Testis (tissue), 3 donors: Measurements from ENCODE around the gene ZNF516. TPM values are rescaled to one million over a fixed set of nuclear protein-coding genes. Genes with fewer than 3 reads are reported as not detected.

Experiments
- DNase-seq: peaks from one replicate; pipeline ENCODE4 v3.0.0-alpha.2; 2019
- H3K27ac ChIP-seq, 2 donors: fragments of 200-600 bp; sonication (generic); one replicate each; pipeline ENCODE4 v1.5.1; 2019
- H3K27me3 ChIP-seq: fragments of 200-600 bp; sonication (generic); one replicate; pipeline ENCODE4 v1.5.1; 2019
- H3K36me3 ChIP-seq: fragments of 200-600 bp; sonication (generic); one replicate; pipeline ENCODE4 v1.5.1; 2017; ENCODE audit warnings: low read depth; ENCODE audit errors: missing control alignments
- H3K4me1 ChIP-seq: fragments of 200-600 bp; sonication (generic); one replicate; pipeline ENCODE4 v1.5.1; 2019
- H3K4me3 ChIP-seq, 2 donors: fragments of 200-600 bp; sonication (generic); one replicate each; pipeline ENCODE4 v1.5.1; 2017 to 2019
- H3K9me3 ChIP-seq: fragments of 200-600 bp; sonication (generic); one replicate; pipeline ENCODE4 v1.5.1; 2017
- CTCF ChIP-seq, 3 experiments: fragments of 450-650 bp in 2 of 3; fragments of 200-600 bp in 1 of 3; sonication (generic) in 1 of 3; IDR thresholded peaks; one replicate each; pipeline ENCODE4 v1.5.1; 2016 to 2019; ENCODE audit warnings: antibody characterized with exemption in 3 of 3, mild to moderate bottlenecking in 2 of 3, moderate library complexity in 1 of 3
- POLR2A ChIP-seq: fragments of 450-650 bp; IDR thresholded peaks from one replicate; pipeline ENCODE4 v1.6.1; 2017; ENCODE audit warnings: antibody characterized with exemption, mild to moderate bottlenecking, moderate library complexity
- WGBS, 2 donors: methylation state at CpG; one replicate each; pipeline ENCODE4 v1.1.5; 2018; 5-methylcytosine and 5-hydroxymethylcytosine counted together
- intact Hi-C: fragments of 100-400 bp; cut with DNase I; formaldehyde crosslinking; loops from one replicate; pipeline ENCODE4 v1.15.1; 2023; ENCODE audit warnings: low total_unique reads
- polyA plus RNA-seq: library from polyadenylated mRNA; stranded (reverse); fragments of 350-450 nt; fragmentation: Illumina TruSeq; extraction: RNeasy Lipid Tissue Mini Kit (QIAGEN cat#74804); gene quantifications from one replicate; pipeline ENCODE4 v1.2.3, GENCODE V29; 2014; ENCODE audit warnings: low read depth, low replicate concordance; ENCODE audit not compliant: insufficient read depth
- total RNA-seq, 2 donors: library from RNA; depleted of rRNA; stranded (reverse); fragments of >200 nt; gene quantifications; one replicate each; pipeline ENCODE4 v1.2.3, GENCODE V29; 2016

ZNF516 gene
- total and polyA plus RNA-seq, 3 donors from 2014 or later = 79.0 to 212 (median 189) TPM

GRCh38 chr18:76317136-76317535 lies 177.9 kb downstream of the ZNF516 start:
- intact Hi-C loops = no loop called here
- no peak overlapping the region for H3K27ac ChIP-seq
- H3K4me1 ChIP-seq = no peaks in the 10 kb centered on the region
- H3K4me3 ChIP-seq = no peak overlapping the region
- no peaks in the 10 kb centered on the region for H3K27me3 ChIP-seq
- no peaks in the 10 kb centered on the region for H3K36me3 ChIP-seq
- 93 to 95% methylated on average over 1 of the region's 1 CpG for WGBS, 2 donors
- no peaks in the 10 kb centered on the region for H3K9me3 ChIP-seq
- TF ChIP-seq CTCF (IDR thresholded peaks at IDR 0.05) (no peak), POLR2A (no peak)
- DNase-seq = no peak

DNA sequence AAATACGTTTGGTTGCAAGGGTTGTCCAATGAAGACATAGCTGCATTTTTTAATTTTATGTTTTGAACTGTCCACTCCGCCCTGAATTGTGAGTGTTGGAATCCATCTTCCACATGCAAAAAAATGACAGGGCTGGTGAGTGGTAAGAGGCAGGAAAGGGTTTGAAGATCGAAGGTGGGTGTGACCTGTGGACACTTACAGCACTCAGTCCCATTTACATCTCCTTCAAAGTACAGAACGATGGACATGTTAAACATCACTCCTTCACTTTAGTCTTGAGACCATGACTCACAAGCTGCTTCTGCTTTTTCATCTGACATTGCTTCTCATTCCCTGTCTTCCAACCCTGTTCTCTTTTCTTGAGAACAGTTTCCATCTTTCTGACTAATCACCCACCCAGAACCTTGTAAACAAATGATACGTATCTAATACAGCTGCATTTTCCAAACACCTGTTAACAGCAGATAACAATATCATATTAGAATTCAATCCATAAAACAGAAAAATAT lies 179.3 kb downstream of the ZNF516 start:
- WGBS, 2 donors = 70 to 71% methylated on average over 5 of the region's 5 CpGs
- TF ChIP-seq CTCF (IDR thresholded peaks at IDR 0.05) (no peak), POLR2A (no peak)
- no peaks in the 10 kb centered on the region for H3K9me3 ChIP-seq
- H3K27me3 ChIP-seq = no peaks in the 10 kb centered on the region
- H3K4me3 ChIP-seq = no peak overlapping the region
- DNase-seq = no peak
- intact Hi-C loops = no loop called here
- no peaks in the 10 kb centered on the region for H3K36me3 ChIP-seq
- no peaks in the 10 kb centered on the region for H3K4me1 ChIP-seq
- no peak overlapping the region for H3K27ac ChIP-seq

- H3K27ac ChIP-seq = no peak overlapping the region
- TF ChIP-seq CTCF (IDR thresholded peaks at IDR 0.05) (no peak), POLR2A (no peak)
- H3K9me3 ChIP-seq = no peaks in the 10 kb centered on the region
- no peaks in the 10 kb centered on the region for H3K4me1 ChIP-seq
- 51 to 54% methylated on average over 6 of the region's 6 CpGs for WGBS, 2 donors
- DNase-seq = no peak
- intact Hi-C loops = no loop called here
- H3K36me3 ChIP-seq = no peaks in the 10 kb centered on the region
- H3K27me3 ChIP-seq = no peaks in the 10 kb centered on the region
- H3K4me3 ChIP-seq = no peak overlapping the region
These were observed 180.5 kb downstream of the ZNF516 start for GRCh38 chr18:76314496-76314895.

GRCh38 chr18:76314015-76314414 lies 181.0 kb downstream of the ZNF516 start:
- DNase-seq = no peak
- no peaks in the 10 kb centered on the region for H3K36me3 ChIP-seq
- 25 to 54% methylated on average over 3 of the region's 3 CpGs for WGBS, 2 donors

More at GRCh38 chr18:76314015-76314414, 181.0 kb downstream of the ZNF516 start:
- no peak overlapping the region for H3K4me3 ChIP-seq
- H3K4me1 ChIP-seq = no peaks in the 10 kb centered on the region
- no peaks in the 10 kb centered on the region for H3K27me3 ChIP-seq
- TF ChIP-seq CTCF (IDR thresholded peaks at IDR 0.05) (no peak), POLR2A (no peak)
- H3K9me3 ChIP-seq = no peaks in the 10 kb centered on the region
- intact Hi-C loops = no loop called here
- H3K27ac ChIP-seq = no peak overlapping the region
